IPS-11a (cell line): ENCODE data around the gene RPL18A.
"Not testable (repeated sequence)": the region's sequence is repeated elsewhere in the genome, so short reads cannot be mapped to it uniquely, and the experiment has no call there.

ENCODE experiments used
- H3K4me3 ChIP-seq: one replicate; pipeline ENCODE4 v1.5.1; 2013; ENCODE audit warnings: low read depth, low read length, control low read depth

Gene RPL18A

GRCh38 chr19:17866312-17866963 is 6.7 kb downstream of the RPL18A start:
- no peak overlapping the region for H3K4me3 ChIP-seq

- no peak overlapping the region for H3K4me3 ChIP-seq
Observed at GRCh38 chr19:17866964-17867486, 7.3 kb downstream of the RPL18A start.

- no peak overlapping the region for H3K4me3 ChIP-seq
Observed at GRCh38 chr19:17868669-17869068, 9.0 kb downstream of the RPL18A start.

GRCh38 chr19:17869114-17869608 is 9.5 kb downstream of the RPL18A start:
- H3K4me3 ChIP-seq, result no peak overlapping the region

GRCh38 chr19:17871032-17871877 is 11.5 kb downstream of the RPL18A start:
- H3K4me3 ChIP-seq, result no peak overlapping the region

GRCh38 chr19:17871878-17872250 is 12.2 kb downstream of the RPL18A start, which contains the start of gene SLC5A5:
Gene SLC5A5, plus strand, starts transcription at chr19:17871945. Its CDS starts 375 bp downstream, at chr19:17872320.
- no peak within 1 kb of the TSS for H3K4me3 ChIP-seq

- no peak overlapping the region for H3K4me3 ChIP-seq
Observed at GRCh38 chr19:17872251-17873001, 12.7 kb downstream of the RPL18A start.

- peak overlapping the region; percentile 53 for H3K4me3 ChIP-seq
Observed at GRCh38 chr19:17873786-17874757, 14.4 kb downstream of the RPL18A start.

GRCh38 chr19:17874758-17875135 is 15.0 kb downstream of the RPL18A start:
- no peak overlapping the region for H3K4me3 ChIP-seq

- H3K4me3 ChIP-seq, result no peak overlapping the region
Observed at GRCh38 chr19:17877696-17878095, 18.0 kb downstream of the RPL18A start.

- H3K4me3 ChIP-seq, result no peak overlapping the region
Observed at GRCh38 chr19:17879466-17879865, 19.8 kb downstream of the RPL18A start.

- no peak overlapping the region for H3K4me3 ChIP-seq
Observed at GRCh38 chr19:17881701-17882100, 22.0 kb downstream of the RPL18A start.

- H3K4me3 ChIP-seq, result no peak overlapping the region
Observed at GRCh38 chr19:17883627-17884410, 24.1 kb downstream of the RPL18A start.

GRCh38 chr19:17886515-17886914 is 26.8 kb downstream of the RPL18A start:
- H3K4me3 ChIP-seq, result no peak overlapping the region

GRCh38 chr19:17887221-17887620 is 27.5 kb downstream of the RPL18A start:
- not testable (repeated sequence) for H3K4me3 ChIP-seq

GRCh38 chr19:17888260-17888659 is 28.6 kb downstream of the RPL18A start:
- H3K4me3 ChIP-seq, result no peak overlapping the region

- no peak overlapping the region for H3K4me3 ChIP-seq
Observed at GRCh38 chr19:17889609-17890214, 30.0 kb downstream of the RPL18A start.

- no peak overlapping the region for H3K4me3 ChIP-seq
Observed at GRCh38 chr19:17893766-17894165, 34.1 kb downstream of the RPL18A start.

- H3K4me3 ChIP-seq, result no peak overlapping the region
Observed at GRCh38 chr19:17902701-17903100, 43.0 kb downstream of the RPL18A start.
